GM12874 (cell line): ENCODE data around the gene TNFRSF6B.
A peak's percentile ranks its signal among the peaks of the same experiment; 100 is the strongest.

Experiments
- CTCF ChIP-seq: IDR thresholded peaks from 2 replicates; pipeline ENCODE4 v1.5.1; 2011; ENCODE audit warnings: low read depth, mild to moderate bottlenecking, control low read depth, low read length, moderate library complexity; ENCODE audit not compliant: insufficient read depth

Gene TNFRSF6B

GRCh38 chr20:63706852-63707557 is 10.6 kb downstream of the TNFRSF6B start:
- TF ChIP-seq CTCF: peak; percentile 85

GRCh38 chr20:63707558-63708300 is 11.3 kb downstream of the TNFRSF6B start, which contains the start of the genes ARFRP1 and ZGPAT:
ARFRP1 (minus strand) TSS chr20:63707976; CDS start chr20:63707091, 885 bp downstream.
ZGPAT (plus strand) TSS chr20:63708039; CDS start chr20:63708581, 542 bp downstream.
- no peak for TF ChIP-seq CTCF

- no peak for TF ChIP-seq CTCF
Observed at GRCh38 chr20:63708301-63709148, 12.1 kb downstream of the TNFRSF6B start.

- TF ChIP-seq CTCF: no peak
Observed at GRCh38 chr20:63709149-63709527, 12.7 kb downstream of the TNFRSF6B start.

- TF ChIP-seq CTCF: no peak
Observed at GRCh38 chr20:63711085-63711645, 14.7 kb downstream of the TNFRSF6B start.

GRCh38 chr20:63712191-63712590 is 15.7 kb downstream of the TNFRSF6B start:
- TF ChIP-seq CTCF: no peak
